ENCODE measurements around the gene HOXB13.

HOXB13 gene

DNA sequence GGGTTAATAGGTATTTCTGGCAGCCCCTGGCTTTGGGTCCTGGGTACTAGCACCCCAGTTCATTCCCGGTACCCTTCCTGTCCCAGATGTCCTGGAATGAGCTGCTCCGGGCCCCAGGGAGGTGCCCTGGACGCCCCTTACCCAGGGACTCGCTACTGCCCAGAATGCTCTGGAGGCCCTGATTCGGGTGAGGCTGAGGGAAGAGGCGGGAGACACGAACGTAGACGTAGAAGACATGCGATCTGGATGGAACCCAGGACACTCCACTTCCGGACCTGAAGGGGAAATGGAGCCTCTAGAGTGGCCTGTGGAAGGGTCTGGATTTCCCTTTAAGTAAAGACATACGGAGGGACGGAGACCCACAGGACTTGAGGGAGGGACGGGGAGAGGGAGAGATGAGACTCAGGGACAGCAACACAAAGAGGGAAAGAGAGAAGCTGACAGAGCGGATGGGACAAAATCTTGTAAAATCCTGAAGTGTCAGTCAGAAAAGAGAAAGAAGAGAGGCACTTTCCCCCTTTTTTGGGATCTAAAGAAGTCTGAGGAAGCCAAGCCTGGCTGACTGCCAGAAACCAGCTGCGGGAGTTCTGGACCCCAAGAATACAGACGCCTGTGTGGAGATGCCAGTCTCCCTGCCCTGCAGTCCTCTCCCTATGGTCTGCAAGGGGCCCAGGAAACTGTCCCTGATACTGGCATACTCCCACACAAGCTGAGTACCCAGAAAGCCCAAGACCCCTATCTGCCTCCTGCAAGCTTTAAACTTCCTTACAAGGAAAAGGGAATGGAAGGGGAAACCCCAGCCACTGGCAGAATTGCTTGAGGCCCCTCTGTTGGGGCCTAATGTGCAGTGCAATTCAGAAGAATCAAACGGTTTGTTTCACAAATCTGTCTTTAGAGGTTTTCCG, 1.0 kb upstream of the HOXB13 start:
- Histone ChIP-seq H3K79me2 (ENCODE audit: control insufficient read depth, insufficient read depth, low read length, poor library complexity) (no peaks in the 10 kb centered on the region), H3K4me1 (ENCODE audit: control insufficient read depth in 1 of 2, insufficient read depth in 2 of 2, low read length in 2 of 2) (peaks cover 3 to 6% of the 10 kb centered on the region in 2 experiments), H2BK12ac (ENCODE audit: low read length) (no peak overlapping the region), H3K14ac (ENCODE audit: low read length) (no peak overlapping the region), H2BK5ac (ENCODE audit: low read depth, low read length, poor library complexity) (no peak overlapping the region), H3K79me1 (ENCODE audit: low read length) (no peaks in the 10 kb centered on the region), H3K23ac (ENCODE audit: low read length) (no peak overlapping the region), H4K8ac (ENCODE audit: low read depth, low read length) (no peak overlapping the region), H3K9me3 (ENCODE audit: insufficient read depth, low read depth, low read length) (peaks cover 9% of the 10 kb centered on the region), H4K91ac (ENCODE audit: low read depth, low read length) (no peak overlapping the region), H3K18ac (ENCODE audit: low read length) (no peak overlapping the region), H2AK5ac (ENCODE audit: low read length) (no peak overlapping the region), H2BK120ac (ENCODE audit: insufficient read depth, low read length, poor library complexity) (no peak overlapping the region), H4K12ac (ENCODE audit: low read depth, low read length) (no peak overlapping the region), H3K4ac (ENCODE audit: low read depth, low read length) (no peak overlapping the region), H3K9ac (ENCODE audit: low read length) (no peak overlapping the region), H3K36me3 (ENCODE audit: control insufficient read depth in 1 of 2, insufficient read depth in 2 of 2, low read length in 2 of 2) (no peaks in the 10 kb centered on the region), H2AFZ (ENCODE audit: insufficient read depth, low read length, poor library complexity) (no peak overlapping the region), H3K4me2 (ENCODE audit: low read length) (no peak overlapping the region), H3K27me3 (ENCODE audit: insufficient read depth, low read length) (peaks cover 81% of the 10 kb centered on the region), H3K4me3 (ENCODE audit: low read depth, low read length) (no peak overlapping the region), H3K27ac (ENCODE audit: low read depth, low read length) (no peak overlapping the region)
- DNase-seq, result no peak
- no CpG with 5 or more reads among the region's 19 CpGs for WGBS (ENCODE audit: extremely low coverage, insufficient coverage, insufficient read length)

DNA sequence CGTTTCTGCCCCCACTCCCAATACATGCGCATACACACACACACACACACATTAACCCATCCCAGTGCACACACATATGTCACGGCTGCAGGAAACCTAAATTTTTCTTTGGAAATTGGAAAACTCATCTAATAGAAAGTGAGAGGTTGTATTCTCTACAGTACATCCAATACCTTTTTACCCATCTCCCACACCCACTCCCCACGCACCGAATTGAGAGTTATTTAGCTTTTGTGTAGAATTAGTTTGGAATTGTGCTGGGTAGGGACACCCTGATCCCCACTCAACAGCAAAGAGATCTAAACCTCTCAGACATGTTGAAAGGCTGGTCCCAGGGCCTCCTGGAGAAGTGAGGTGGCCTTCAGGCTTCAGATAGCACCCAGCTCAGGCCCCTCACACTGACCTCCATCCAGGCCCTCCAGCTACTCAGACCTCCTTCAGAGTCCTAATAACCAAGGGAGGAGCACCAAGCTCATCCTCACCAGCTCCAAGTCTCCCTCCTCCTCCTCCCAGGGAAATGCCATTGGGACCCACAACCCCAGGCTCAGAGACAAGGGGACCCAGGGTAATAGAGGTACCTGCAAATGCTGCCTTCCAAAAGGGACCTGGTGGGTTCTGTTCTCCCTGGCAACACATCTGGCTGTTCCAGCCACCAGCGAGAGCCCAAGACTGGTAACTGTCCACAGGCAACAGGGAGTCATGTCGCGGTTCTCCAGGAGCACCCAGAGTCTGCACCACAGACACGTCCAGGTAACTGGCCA, 955 bp downstream of the HOXB13 start:
- no CpG with 5 or more reads among the region's 9 CpGs for WGBS (ENCODE audit: extremely low coverage, insufficient coverage, insufficient read length)

DNA sequence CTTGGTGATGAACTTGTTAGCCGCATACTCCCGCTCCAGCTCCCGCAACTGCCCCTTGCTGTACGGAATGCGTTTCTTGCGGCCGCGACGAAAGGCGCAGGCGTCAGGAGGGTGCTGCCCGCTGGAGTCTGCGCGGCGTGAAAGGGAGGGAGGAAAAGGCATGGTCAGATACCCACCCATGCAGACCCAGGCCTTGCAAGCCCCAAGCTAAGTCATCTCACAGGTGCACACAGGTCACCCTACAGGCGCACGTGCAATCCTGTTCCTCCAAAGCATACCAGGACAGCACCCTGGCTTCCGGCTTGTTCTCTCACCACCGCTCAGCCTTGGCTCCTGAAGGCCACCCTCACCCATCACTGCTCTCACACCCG, 1.6 kb downstream of the HOXB13 start:
- WGBS (ENCODE audit: extremely low coverage, insufficient coverage, insufficient read length), result no CpG with 5 or more reads among the region's 20 CpGs
- no peak overlapping the region for H3K18ac ChIP-seq (ENCODE audit: low read length)
- H2AFZ ChIP-seq (ENCODE audit: insufficient read depth, low read length, poor library complexity), result no peak overlapping the region
- H3K27me3 ChIP-seq (ENCODE audit: insufficient read depth, low read length), result peaks cover 82% of the 10 kb centered on the region
- peaks cover 11% of the 10 kb centered on the region for H3K9me3 ChIP-seq (ENCODE audit: insufficient read depth, low read depth, low read length)
- no peaks in the 10 kb centered on the region for H3K36me3 ChIP-seq (ENCODE audit: control insufficient read depth in 1 of 2, insufficient read depth in 2 of 2, low read length in 2 of 2)
- no peak overlapping the region for H2BK120ac ChIP-seq (ENCODE audit: insufficient read depth, low read length, poor library complexity)
- no peak overlapping the region for H4K91ac ChIP-seq (ENCODE audit: low read depth, low read length)
- H3K79me1 ChIP-seq (ENCODE audit: low read length), result no peaks in the 10 kb centered on the region
- no peak overlapping the region for H2AK5ac ChIP-seq (ENCODE audit: low read length)
- no peak for DNase-seq
- no peak overlapping the region for H3K4me3 ChIP-seq (ENCODE audit: low read depth, low read length)
- H2BK5ac ChIP-seq (ENCODE audit: low read depth, low read length, poor library complexity), result no peak overlapping the region
- H4K8ac ChIP-seq (ENCODE audit: low read depth, low read length), result no peak overlapping the region
- H3K4ac ChIP-seq (ENCODE audit: low read depth, low read length), result no peak overlapping the region
- no peak overlapping the region for H3K27ac ChIP-seq (ENCODE audit: low read depth, low read length)
- H3K23ac ChIP-seq (ENCODE audit: low read length), result no peak overlapping the region
- H3K79me2 ChIP-seq (ENCODE audit: control insufficient read depth, insufficient read depth, low read length, poor library complexity), result no peaks in the 10 kb centered on the region
- no peak overlapping the region for H3K4me2 ChIP-seq (ENCODE audit: low read length)
- no peak overlapping the region for H3K14ac ChIP-seq (ENCODE audit: low read length)
- peaks cover 3 to 9% of the 10 kb centered on the region in 2 experiments for H3K4me1 ChIP-seq (ENCODE audit: control insufficient read depth in 1 of 2, insufficient read depth in 2 of 2, low read length in 2 of 2)
- H2BK12ac ChIP-seq (ENCODE audit: low read length), result no peak overlapping the region
- no peak overlapping the region for H4K12ac ChIP-seq (ENCODE audit: low read depth, low read length)
- H3K9ac ChIP-seq (ENCODE audit: low read length), result no peak overlapping the region

More for the DNA sequence above, 955 bp downstream of the HOXB13 start:
- H3K27ac ChIP-seq (ENCODE audit: low read depth, low read length), result no peak overlapping the region
- H3K23ac ChIP-seq (ENCODE audit: low read length), result no peak overlapping the region
- no peak overlapping the region for H2BK120ac ChIP-seq (ENCODE audit: insufficient read depth, low read length, poor library complexity)
- no peak overlapping the region for H3K14ac ChIP-seq (ENCODE audit: low read length)
- peaks cover 80% of the 10 kb centered on the region for H3K27me3 ChIP-seq (ENCODE audit: insufficient read depth, low read length)
- H3K79me2 ChIP-seq (ENCODE audit: control insufficient read depth, insufficient read depth, low read length, poor library complexity), result no peaks in the 10 kb centered on the region
- no peak overlapping the region for H2AFZ ChIP-seq (ENCODE audit: insufficient read depth, low read length, poor library complexity)
- no peak overlapping the region for H4K8ac ChIP-seq (ENCODE audit: low read depth, low read length)
- no peaks in the 10 kb centered on the region for H3K79me1 ChIP-seq (ENCODE audit: low read length)
- no peaks in the 10 kb centered on the region for H3K36me3 ChIP-seq (ENCODE audit: control insufficient read depth in 1 of 2, insufficient read depth in 2 of 2, low read length in 2 of 2)
- DNase-seq, result no peak
- H3K4me3 ChIP-seq (ENCODE audit: low read depth, low read length), result no peak overlapping the region
- no peak overlapping the region for H2AK5ac ChIP-seq (ENCODE audit: low read length)
- peaks cover 3 to 9% of the 10 kb centered on the region in 2 experiments for H3K4me1 ChIP-seq (ENCODE audit: control insufficient read depth in 1 of 2, insufficient read depth in 2 of 2, low read length in 2 of 2)
- H4K91ac ChIP-seq (ENCODE audit: low read depth, low read length), result no peak overlapping the region
- H3K9ac ChIP-seq (ENCODE audit: low read length), result no peak overlapping the region
- no peak overlapping the region for H4K12ac ChIP-seq (ENCODE audit: low read depth, low read length)
- no peak overlapping the region for H2BK5ac ChIP-seq (ENCODE audit: low read depth, low read length, poor library complexity)
- no peak overlapping the region for H2BK12ac ChIP-seq (ENCODE audit: low read length)
- H3K4ac ChIP-seq (ENCODE audit: low read depth, low read length), result no peak overlapping the region
- H3K18ac ChIP-seq (ENCODE audit: low read length), result no peak overlapping the region
- peaks cover 9% of the 10 kb centered on the region for H3K9me3 ChIP-seq (ENCODE audit: insufficient read depth, low read depth, low read length)
- H3K4me2 ChIP-seq (ENCODE audit: low read length), result no peak overlapping the region

DNA sequence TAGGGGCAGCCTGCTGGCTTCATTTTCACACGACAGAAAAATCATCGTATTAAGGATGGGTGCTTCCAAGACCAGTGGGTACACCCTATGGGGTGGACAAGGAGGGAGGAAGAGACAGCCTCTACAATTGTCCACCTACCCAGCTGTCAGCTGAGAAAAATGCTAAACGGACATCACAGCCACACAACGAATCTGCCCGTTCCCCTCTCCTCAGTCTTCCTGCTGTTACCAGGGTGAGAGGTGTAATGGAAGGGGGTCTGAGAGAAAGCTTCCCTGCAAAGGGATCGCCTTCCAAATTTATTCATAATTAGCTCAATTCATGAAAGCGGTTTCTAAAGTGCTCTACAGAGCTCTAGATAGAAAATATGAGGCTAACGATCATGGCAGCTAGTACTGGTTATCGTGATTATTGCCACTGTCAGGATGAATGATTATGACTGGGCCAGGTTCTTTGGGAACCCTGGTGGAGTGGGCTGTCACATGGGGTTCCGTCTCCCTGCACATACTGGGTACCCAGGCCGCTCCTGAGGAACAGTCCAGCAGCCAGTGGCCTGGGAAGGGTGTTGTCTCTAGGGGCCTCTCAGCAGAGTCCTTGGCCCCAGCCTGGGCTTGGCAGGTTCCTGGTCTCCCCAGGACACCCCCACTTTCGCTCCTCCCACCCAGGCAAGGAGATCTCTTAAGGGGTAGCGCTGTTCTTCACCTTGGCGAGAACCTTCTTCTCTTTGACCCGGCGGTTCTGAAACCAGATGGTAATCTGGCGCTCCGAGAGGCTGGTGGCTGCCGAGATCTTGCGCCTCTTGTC, 2.2 kb downstream of the HOXB13 start:
- H4K12ac ChIP-seq (ENCODE audit: low read depth, low read length), result no peak overlapping the region
- no peak overlapping the region for H4K91ac ChIP-seq (ENCODE audit: low read depth, low read length)
- H3K18ac ChIP-seq (ENCODE audit: low read length), result no peak overlapping the region
- H3K23ac ChIP-seq (ENCODE audit: low read length), result no peak overlapping the region
- no peak overlapping the region for H3K27ac ChIP-seq (ENCODE audit: low read depth, low read length)
- no CpG with 5 or more reads among the region's 20 CpGs for WGBS (ENCODE audit: extremely low coverage, insufficient coverage, insufficient read length)
- H3K14ac ChIP-seq (ENCODE audit: low read length), result no peak overlapping the region
- no peak overlapping the region for H3K4me2 ChIP-seq (ENCODE audit: low read length)
- no peak overlapping the region for H3K4me3 ChIP-seq (ENCODE audit: low read depth, low read length)
- no peaks in the 10 kb centered on the region for H3K36me3 ChIP-seq (ENCODE audit: control insufficient read depth in 1 of 2, insufficient read depth in 2 of 2, low read length in 2 of 2)
- H4K8ac ChIP-seq (ENCODE audit: low read depth, low read length), result no peak overlapping the region
- no peak overlapping the region for H2BK5ac ChIP-seq (ENCODE audit: low read depth, low read length, poor library complexity)
- H3K9ac ChIP-seq (ENCODE audit: low read length), result no peak overlapping the region
- peaks cover 87% of the 10 kb centered on the region for H3K27me3 ChIP-seq (ENCODE audit: insufficient read depth, low read length)
- no peak for DNase-seq
- no peak overlapping the region for H3K4ac ChIP-seq (ENCODE audit: low read depth, low read length)
- H2BK120ac ChIP-seq (ENCODE audit: insufficient read depth, low read length, poor library complexity), result no peak overlapping the region
- no peak overlapping the region for H2AK5ac ChIP-seq (ENCODE audit: low read length)
- peaks cover 11% of the 10 kb centered on the region for H3K9me3 ChIP-seq (ENCODE audit: insufficient read depth, low read depth, low read length)
- H2BK12ac ChIP-seq (ENCODE audit: low read length), result no peak overlapping the region
- H3K4me1 ChIP-seq (ENCODE audit: control insufficient read depth in 1 of 2, insufficient read depth in 2 of 2, low read length in 2 of 2), result peaks cover 3 to 9% of the 10 kb centered on the region in 2 experiments
- H3K79me2 ChIP-seq (ENCODE audit: control insufficient read depth, insufficient read depth, low read length, poor library complexity), result no peaks in the 10 kb centered on the region
- no peak overlapping the region for H2AFZ ChIP-seq (ENCODE audit: insufficient read depth, low read length, poor library complexity)
- H3K79me1 ChIP-seq (ENCODE audit: low read length), result no peaks in the 10 kb centered on the region
